DMS 273 treated with DMSO at 0.1 percent for 48 hours (cell line): ENCODE data around the gene F8.
A peak's percentile ranks its signal among the peaks of the same experiment; 100 is the strongest.
"Not testable (repeated sequence)": the region's sequence is repeated elsewhere in the genome, so short reads cannot be mapped to it uniquely, and the experiment has no call there.

Experiments used
- DNase-seq: peaks from one replicate; lab custom pipeline; 2025; lab: John Stamatoyannopoulos, UW

Gene F8

GRCh38 chrX:154986826-154987575 lies 35.5 kb downstream of the F8 start:
- DNase-seq = peak; percentile 4

GRCh38 chrX:154981116-154981411 lies 41.5 kb downstream of the F8 start:
- no peak for DNase-seq

- peak; percentile 34 for DNase-seq
These were observed 42.0 kb downstream of the F8 start for GRCh38 chrX:154980330-154981115.

GRCh38 chrX:154979629-154980028 lies 42.9 kb downstream of the F8 start:
- no peak for DNase-seq

- no peak for DNase-seq
These were observed 54.2 kb downstream of the F8 start for GRCh38 chrX:154968353-154968752.

- DNase-seq = no peak
These were observed 54.9 kb downstream of the F8 start for GRCh38 chrX:154967603-154968002.

- no peak for DNase-seq
These were observed 60.6 kb downstream of the F8 start for GRCh38 chrX:154961947-154962346.

- not testable (repeated sequence) for DNase-seq
These were observed 66.7 kb downstream of the F8 start for GRCh38 chrX:154955799-154956198.

GRCh38 chrX:154939265-154939664 lies 83.3 kb downstream of the F8 start:
- DNase-seq = not testable (repeated sequence)

- not testable (repeated sequence) for DNase-seq
These were observed 97.8 kb downstream of the F8 start for GRCh38 chrX:154924771-154925170.

- peak; percentile 74 for DNase-seq
These were observed 104.5 kb downstream of the F8 start for GRCh38 chrX:154918060-154918483.

GRCh38 chrX:154914052-154914451 lies 108.5 kb downstream of the F8 start:
- no peak for DNase-seq

- DNase-seq = not testable (repeated sequence)
These were observed 112.0 kb downstream of the F8 start for GRCh38 chrX:154910528-154910927.

GRCh38 chrX:154910048-154910447 lies 112.5 kb downstream of the F8 start:
- DNase-seq = not testable (repeated sequence)

- DNase-seq = no peak
These were observed 113.7 kb downstream of the F8 start for GRCh38 chrX:154908821-154909220.

- no peak for DNase-seq
These were observed 120.1 kb downstream of the F8 start for GRCh38 chrX:154902408-154902807.

GRCh38 chrX:154900323-154900722 lies 122.2 kb downstream of the F8 start:
- no peak for DNase-seq

- DNase-seq = no peak
These were observed 130.2 kb downstream of the F8 start for GRCh38 chrX:154892296-154892695.

GRCh38 chrX:154890990-154891639 lies 131.4 kb downstream of the F8 start:
- no peak for DNase-seq

- not testable (repeated sequence) for DNase-seq
These were observed 135.7 kb downstream of the F8 start for GRCh38 chrX:154886789-154887221.

- DNase-seq = not testable (repeated sequence)
These were observed 136.3 kb downstream of the F8 start, which contains the start of gene F8A1 for GRCh38 chrX:154886069-154886788. F8A1 (plus strand) TSS chrX:154886355; CDS start chrX:154886375, 20 bp downstream.

GRCh38 chrX:154885549-154885948 lies 137.0 kb downstream of the F8 start:
- DNase-seq = not testable (repeated sequence)
